Smooth muscle cell (in vitro differentiated cells): ENCODE results near the gene NFIC. TPM values are rescaled to one million over a fixed set of nuclear protein-coding genes. Genes with fewer than 3 reads are reported as not detected.

Source experiments
- DNase-seq: peaks from one replicate; lab custom pipeline; 2025; ENCODE audit not compliant: unreplicated experiment; lab: John Stamatoyannopoulos, UW
- H2AFZ ChIP-seq: fragments of 200-600 bp; sonication (generic); 2 replicates; pipeline ENCODE4 v1.6.0; 2016; ENCODE audit warnings: antibody characterized with exemption, low read depth, mild to moderate bottlenecking
- H3F3A ChIP-seq: fragments of 200-600 bp; sonication (generic); 2 replicates; pipeline ENCODE4 v1.6.0; 2017; ENCODE audit warnings: antibody characterized with exemption, low read depth
- H3K27ac ChIP-seq: fragments of 200-600 bp; sonication (generic); 2 replicates; pipeline ENCODE4 v1.5.1; 2016; ENCODE audit warnings: low read depth, mild to moderate bottlenecking
- H3K27me3 ChIP-seq: fragments of 200-600 bp; sonication (generic); 2 replicates; pipeline ENCODE4 v1.6.1; 2016; ENCODE audit warnings: low read depth, mild to moderate bottlenecking
- H3K36me3 ChIP-seq: fragments of 200-600 bp; sonication (generic); 2 replicates; pipeline ENCODE4 v1.5.1; 2016; ENCODE audit warnings: low read depth
- H3K4me1 ChIP-seq: fragments of 200-600 bp; sonication (generic); 2 replicates; pipeline ENCODE4 v1.5.1; 2016; ENCODE audit warnings: low read depth
- H3K4me2 ChIP-seq: fragments of 200-600 bp; sonication (generic); 2 replicates; pipeline ENCODE4 v1.6.0; 2016; ENCODE audit warnings: mild to moderate bottlenecking
- H3K4me3 ChIP-seq: fragments of 200-600 bp; sonication (generic); 2 replicates; pipeline ENCODE4 v1.5.1; 2016; ENCODE audit warnings: mild to moderate bottlenecking
- H3K79me2 ChIP-seq: fragments of 200-600 bp; sonication (generic); 2 replicates; pipeline ENCODE4 v1.6.0; 2016; ENCODE audit warnings: low read depth, mild to moderate bottlenecking
- H3K9ac ChIP-seq: fragments of 200-600 bp; sonication (generic); 2 replicates; pipeline ENCODE4 v1.6.0; 2016; ENCODE audit warnings: low read depth
- H3K9me3 ChIP-seq: fragments of 200-600 bp; sonication (generic); replicated peaks from 2 replicates; pipeline ENCODE4 v1.5.1; 2016; ENCODE audit warnings: low read depth
- H4K20me1 ChIP-seq: fragments of 200-600 bp; sonication (generic); 2 replicates; pipeline ENCODE4 v1.6.0; 2016; ENCODE audit warnings: low read depth
- WGBS: methylation state at CpG from one replicate; pipeline ENCODE4 v1.1.7; 2016; ENCODE audit warnings: low lambda C conversion rate; 5-methylcytosine and 5-hydroxymethylcytosine counted together
- polyA plus RNA-seq: library from polyadenylated mRNA; unstranded; fragments of >200 nt; fragmentation: Nextera tagmentation; extraction: Ambion mirVana; gene quantifications from 2 replicates; pipeline ENCODE4 v1.2.1, GENCODE V29; 2016
- total RNA-seq: library from RNA; depleted of rRNA; stranded (reverse); fragments of >200 nt; gene quantifications from 2 replicates; pipeline ENCODE4 v1.2.3, GENCODE V29; 2014
- TF ChIP-seq, protein P1 (sequence below): fragments of 200-600 bp; sonication (generic); IDR thresholded peaks from 2 replicates; pipeline ENCODE4 v1.5.1; 2017; ENCODE audit warnings: borderline replicate concordance, mild to moderate bottlenecking, antibody characterized with exemption; ENCODE audit not compliant: insufficient read depth, poor library complexity, severe bottlenecking

Gene NFIC
- total and polyA plus RNA-seq, 2 experiments from 2014 or later = 7.9 to 33.2 TPM

DNA sequence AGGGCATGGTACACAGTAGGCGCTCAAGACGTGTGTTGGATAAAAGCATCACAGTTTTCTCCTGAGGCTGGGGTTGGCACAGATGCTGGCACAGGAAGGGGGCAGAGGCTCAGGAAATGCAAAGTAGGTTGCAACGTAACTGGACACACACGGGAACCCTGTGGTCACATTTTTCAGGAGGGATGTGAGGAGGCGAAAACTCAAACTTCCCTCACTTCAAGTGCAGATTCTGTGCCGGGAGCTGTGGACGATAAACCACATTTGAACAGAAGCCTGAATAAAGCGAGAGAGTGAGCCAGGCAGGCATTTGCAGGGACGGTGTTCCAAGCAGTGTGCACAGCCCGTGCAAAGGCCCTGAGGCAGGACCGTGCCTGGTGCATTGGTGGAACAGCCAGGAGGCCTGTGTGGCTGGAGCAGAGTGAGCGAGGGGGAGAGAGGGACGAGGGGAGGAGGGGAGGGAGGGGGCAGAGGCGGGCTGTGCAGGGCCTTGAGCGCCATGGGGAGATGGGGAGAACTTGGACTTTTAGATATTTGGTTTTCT, 40.3 kb downstream of the NFIC start:
- WGBS = 95% methylated on average over 11 of the region's 15 CpGs
- TF ChIP-seq, protein P1, sequence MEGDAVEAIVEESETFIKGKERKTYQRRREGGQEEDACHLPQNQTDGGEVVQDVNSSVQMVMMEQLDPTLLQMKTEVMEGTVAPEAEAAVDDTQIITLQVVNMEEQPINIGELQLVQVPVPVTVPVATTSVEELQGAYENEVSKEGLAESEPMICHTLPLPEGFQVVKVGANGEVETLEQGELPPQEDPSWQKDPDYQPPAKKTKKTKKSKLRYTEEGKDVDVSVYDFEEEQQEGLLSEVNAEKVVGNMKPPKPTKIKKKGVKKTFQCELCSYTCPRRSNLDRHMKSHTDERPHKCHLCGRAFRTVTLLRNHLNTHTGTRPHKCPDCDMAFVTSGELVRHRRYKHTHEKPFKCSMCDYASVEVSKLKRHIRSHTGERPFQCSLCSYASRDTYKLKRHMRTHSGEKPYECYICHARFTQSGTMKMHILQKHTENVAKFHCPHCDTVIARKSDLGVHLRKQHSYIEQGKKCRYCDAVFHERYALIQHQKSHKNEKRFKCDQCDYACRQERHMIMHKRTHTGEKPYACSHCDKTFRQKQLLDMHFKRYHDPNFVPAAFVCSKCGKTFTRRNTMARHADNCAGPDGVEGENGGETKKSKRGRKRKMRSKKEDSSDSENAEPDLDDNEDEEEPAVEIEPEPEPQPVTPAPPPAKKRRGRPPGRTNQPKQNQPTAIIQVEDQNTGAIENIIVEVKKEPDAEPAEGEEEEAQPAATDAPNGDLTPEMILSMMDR = no peak
- DNase-seq = no peak
- Histone ChIP-seq H2AFZ (no peak overlapping the region), H3K4me1 (no peaks in the 10 kb centered on the region), H3K9ac (no peak overlapping the region), H3K4me2 (no peak overlapping the region), H3K36me3 (no peaks in the 10 kb centered on the region), H3K27me3 (no peaks in the 10 kb centered on the region), H3K9me3 (no peaks in the 10 kb centered on the region), H3K27ac (no peak overlapping the region), H3K4me3 (no peak overlapping the region), H3F3A (no peaks in the 10 kb centered on the region), H3K79me2 (no peaks in the 10 kb centered on the region), H4K20me1 (peaks cover 87% of the 10 kb centered on the region)

DNA sequence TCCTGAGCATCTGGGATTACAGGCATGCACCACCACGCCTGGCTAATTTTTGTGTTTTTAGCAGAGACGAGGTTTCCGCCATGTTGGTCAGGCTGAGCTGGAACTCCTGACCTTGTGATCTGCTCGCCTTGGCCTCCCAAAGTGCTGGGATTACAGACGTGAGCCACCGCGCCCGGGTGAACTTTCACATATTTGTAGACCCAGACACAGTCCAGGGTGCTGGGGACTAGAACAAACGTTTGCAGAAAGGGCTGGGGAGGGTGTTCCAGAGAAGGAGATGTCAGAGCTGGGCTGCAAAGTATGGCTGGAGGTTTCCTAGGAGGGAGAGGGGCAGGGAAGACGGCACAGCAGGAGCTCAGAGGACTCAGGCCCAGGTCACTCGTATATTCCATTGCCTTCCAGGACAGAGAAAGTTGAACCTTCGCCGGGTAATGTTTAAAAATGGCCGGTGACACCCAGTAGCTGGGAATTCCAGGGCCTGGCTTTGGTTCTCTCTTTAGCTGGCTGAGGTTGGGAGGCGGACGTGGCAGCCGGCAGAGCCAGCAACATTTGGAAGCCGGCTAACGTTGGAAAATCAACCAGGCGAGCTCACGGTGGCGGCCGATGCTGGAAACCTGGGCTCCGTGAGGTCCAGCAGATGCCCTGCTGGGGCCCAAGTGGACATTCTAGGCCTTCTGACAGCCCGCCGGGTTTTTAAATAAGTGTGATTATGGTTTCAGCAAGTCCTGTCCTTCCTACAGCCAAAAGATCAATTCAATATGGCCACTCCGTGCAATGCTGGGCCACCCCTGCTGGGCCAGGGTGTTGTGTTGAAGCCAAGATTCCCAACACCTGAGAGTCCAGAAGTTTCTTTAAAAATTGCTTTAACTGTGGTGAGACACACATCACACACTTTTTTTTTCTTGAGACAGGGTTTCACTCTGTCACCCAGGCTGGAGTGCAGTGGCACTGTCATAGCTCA, 41.5 kb downstream of the NFIC start:
- Histone ChIP-seq H4K20me1 (peaks cover 88% of the 10 kb centered on the region), H3K9ac (no peak overlapping the region), H2AFZ (no peak overlapping the region), H3K79me2 (no peaks in the 10 kb centered on the region), H3K4me3 (no peak overlapping the region), H3K36me3 (no peaks in the 10 kb centered on the region), H3F3A (no peaks in the 10 kb centered on the region), H3K27ac (no peak overlapping the region), H3K9me3 (no peaks in the 10 kb centered on the region), H3K4me1 (no peaks in the 10 kb centered on the region), H3K27me3 (no peaks in the 10 kb centered on the region), H3K4me2 (no peak overlapping the region)
- TF ChIP-seq, protein P1 = no peak
- 89% methylated on average over 25 of the region's 27 CpGs for WGBS
- DNase-seq = no peak

DNA sequence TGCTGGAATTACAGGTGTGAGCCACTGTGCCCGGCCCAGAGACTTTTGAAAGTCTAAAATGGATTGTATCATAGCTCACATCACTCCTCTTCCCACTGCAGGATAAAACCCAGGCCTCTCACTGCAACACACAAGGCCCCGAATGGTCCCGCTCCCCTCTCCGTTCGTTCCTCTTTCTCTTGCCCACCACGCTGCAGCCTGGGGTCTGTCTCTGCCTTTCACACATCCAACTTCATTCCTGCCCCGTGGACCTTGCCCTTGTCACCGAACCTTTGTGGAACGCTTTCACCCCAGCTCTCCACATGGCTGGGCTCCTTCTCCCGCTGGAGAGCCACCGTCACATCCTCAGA, 42.6 kb downstream of the NFIC start:
- DNase-seq = no peak
- H3K4me2 ChIP-seq = no peak overlapping the region
- no peaks in the 10 kb centered on the region for H3F3A ChIP-seq
- H3K27ac ChIP-seq = no peak overlapping the region
- H3K4me3 ChIP-seq = no peak overlapping the region
- H3K9ac ChIP-seq = no peak overlapping the region
- no peaks in the 10 kb centered on the region for H3K9me3 ChIP-seq
- no peaks in the 10 kb centered on the region for H3K36me3 ChIP-seq
- WGBS = 95% methylated on average over 11 of the region's 11 CpGs
- peaks cover 90% of the 10 kb centered on the region for H4K20me1 ChIP-seq
- TF ChIP-seq, protein P1 = no peak
- no peaks in the 10 kb centered on the region for H3K79me2 ChIP-seq
- no peak overlapping the region for H2AFZ ChIP-seq
- no peaks in the 10 kb centered on the region for H3K4me1 ChIP-seq
- H3K27me3 ChIP-seq = no peaks in the 10 kb centered on the region
